ENCODE data around the gene TASL. TPM values are rescaled to one million over a fixed set of nuclear protein-coding genes. Genes with fewer than 3 reads are reported as not detected.

The TASL gene
- total RNA-seq, 3 donors from 2014 or later: 0.66 to 1.6 (median 1.4) TPM

GRCh38 chrX:30530606-30531005 lies 47.0 kb downstream of the TASL start:
- Histone ChIP-seq H3K9me3 (peaks cover 0 to 6% of the 10 kb centered on the region in 2 donors), H3K4me1 (no peaks in the 10 kb centered on the region), H3K36me3 (no peaks in the 10 kb centered on the region), H3K4me3 (no peak overlapping the region), H3K27me3 (peaks cover 0 to 24% of the 10 kb centered on the region in 2 donors), H3K27ac (no peak overlapping the region)
- DNase-seq (ENCODE audit: low spot score in 2 of 2): no peak
- intact Hi-C loops (cut with DNase I; ENCODE audit: low total_unique reads): no loop called here
- TF ChIP-seq CTCF (IDR thresholded peaks at IDR 0.05) (no peak), POLR2A (IDR thresholded peaks at IDR 0.05) (no peak), POLR2AphosphoS5 (IDR thresholded peaks at IDR 0.05) (no peak)

- Histone ChIP-seq H3K4me1 (no peaks in the 10 kb centered on the region), H3K27ac (no peak overlapping the region), H3K36me3 (no peaks in the 10 kb centered on the region), H3K27me3 (peaks cover 0 to 36% of the 10 kb centered on the region in 2 donors), H3K9me3 (peaks cover 0 to 6% of the 10 kb centered on the region in 2 donors), H3K4me3 (no peak overlapping the region)
- TF ChIP-seq CTCF (IDR thresholded peaks at IDR 0.05) (no peak), POLR2AphosphoS5 (IDR thresholded peaks at IDR 0.05) (no peak), POLR2A (IDR thresholded peaks at IDR 0.05) (no peak)
- no peak for DNase-seq (ENCODE audit: low spot score in 2 of 2)
- intact Hi-C loops (cut with DNase I; ENCODE audit: low total_unique reads): no loop called here
Observed at GRCh38 chrX:30525732-30526131, 51.8 kb downstream of the TASL start.

- H3K4me1 ChIP-seq: no peaks in the 10 kb centered on the region
Observed at GRCh38 chrX:30521440-30522182, 56.0 kb downstream of the TASL start.

GRCh38 chrX:30513284-30513683 lies 64.3 kb downstream of the TASL start:
- no peak for DNase-seq (ENCODE audit: low spot score in 2 of 2)
- TF ChIP-seq CTCF (IDR thresholded peaks at IDR 0.05): no peak
- no peak for TF ChIP-seq POLR2A (IDR thresholded peaks at IDR 0.05)
- no peak for TF ChIP-seq POLR2AphosphoS5 (IDR thresholded peaks at IDR 0.05)

More at GRCh38 chrX:30521440-30522182, 56.0 kb downstream of the TASL start:
- TF ChIP-seq POLR2A (IDR thresholded peaks at IDR 0.05) (no peak), POLR2AphosphoS5 (IDR thresholded peaks at IDR 0.05) (no peak), CTCF (IDR thresholded peaks at IDR 0.05) (no peak)
- no peaks in the 10 kb centered on the region for H3K9me3 ChIP-seq
- H3K27me3 ChIP-seq: peaks cover 0 to 22% of the 10 kb centered on the region in 2 donors
- DNase-seq (ENCODE audit: low spot score in 2 of 2): no peak
- no peak overlapping the region for H3K27ac ChIP-seq
- no peaks in the 10 kb centered on the region for H3K36me3 ChIP-seq
- intact Hi-C loops (cut with DNase I; ENCODE audit: low total_unique reads): no loop called here
- H3K4me3 ChIP-seq: no peak overlapping the region

More at GRCh38 chrX:30513284-30513683, 64.3 kb downstream of the TASL start:
- H3K4me1 ChIP-seq: no peaks in the 10 kb centered on the region
- H3K9me3 ChIP-seq: no peaks in the 10 kb centered on the region
- no peaks in the 10 kb centered on the region for H3K36me3 ChIP-seq
- intact Hi-C loops (cut with DNase I; ENCODE audit: low total_unique reads): no loop called here
- H3K4me3 ChIP-seq: no peak overlapping the region
- no peak overlapping the region for H3K27ac ChIP-seq
- H3K27me3 ChIP-seq: peaks cover 0 to 16% of the 10 kb centered on the region in 2 donors

Other genes with a start within 250 kb of the TASL start
- 10 to 100 TPM in 1 of 3 donors, 1 to 10 TPM in 2; 3.8 to 12.1 (median 6.9) TPM for gene GK, start 75.7 kb upstream of the TASL start, total RNA-seq

Measured in breast epithelium (tissue), 4 donors.